Hematopoietic multipotent progenitor cell treated with erythropoietin and hydrocortisone succinate and interleukin-3 and kit ligand, for 17 days (in vitro differentiated cells): ENCODE data around the gene OVOL3.
"Not testable (repeated sequence)": the region's sequence is repeated elsewhere in the genome, so short reads cannot be mapped to it uniquely, and the experiment has no call there.

Experiments
- DNase-seq: peaks from one replicate; pipeline ENCODE4 v3.0.0-alpha.2; 2015; ENCODE audit warnings: low spot score

The OVOL3 gene

DNA sequence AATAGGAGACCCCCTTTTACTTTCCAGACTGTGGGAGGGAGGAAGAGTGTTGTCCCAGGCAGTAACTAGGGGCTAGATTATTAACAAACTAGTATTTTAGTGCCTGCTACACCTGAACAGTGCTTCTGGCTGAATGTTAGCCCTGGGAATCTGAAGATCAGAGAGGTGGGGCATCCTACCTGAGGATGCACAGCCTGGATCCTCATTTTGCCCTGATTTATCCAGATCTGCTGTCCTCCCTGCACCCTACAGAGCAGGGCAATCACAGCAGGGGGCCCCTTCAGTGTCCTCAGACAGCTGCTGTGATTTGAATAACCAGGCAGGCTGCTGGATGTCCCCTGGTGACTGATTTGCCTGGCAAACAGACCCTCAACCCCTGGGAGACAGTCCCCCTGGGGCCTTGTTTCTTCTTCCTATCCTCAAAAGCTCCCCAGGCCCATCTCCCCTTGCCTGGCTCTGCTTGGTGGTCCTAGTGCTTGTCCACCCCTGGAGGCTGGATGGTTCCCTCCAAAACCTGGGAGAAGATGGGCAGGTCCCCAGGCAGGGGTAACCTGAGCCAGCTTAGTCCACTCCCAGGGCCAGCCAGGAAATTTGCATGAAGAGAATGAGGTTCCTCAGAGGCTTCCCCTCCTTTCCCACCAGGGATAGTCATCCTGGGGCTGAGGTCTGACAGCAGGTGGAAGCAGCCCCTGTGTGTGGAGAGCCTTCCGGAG is at the start of gene OVOL3:
OVOL3 (plus strand) TSS at position 657 of the 713 bp plus-strand sequence. CDS start 60 bp downstream, outside the sequence.
- no peak for DNase-seq

GRCh38 chr19:36061367-36061766 is 49.6 kb upstream of the OVOL3 start:
- no peak for DNase-seq

- DNase-seq: no peak
These were observed 46.1 kb upstream of the OVOL3 start for GRCh38 chr19:36064826-36065225.

DNA sequence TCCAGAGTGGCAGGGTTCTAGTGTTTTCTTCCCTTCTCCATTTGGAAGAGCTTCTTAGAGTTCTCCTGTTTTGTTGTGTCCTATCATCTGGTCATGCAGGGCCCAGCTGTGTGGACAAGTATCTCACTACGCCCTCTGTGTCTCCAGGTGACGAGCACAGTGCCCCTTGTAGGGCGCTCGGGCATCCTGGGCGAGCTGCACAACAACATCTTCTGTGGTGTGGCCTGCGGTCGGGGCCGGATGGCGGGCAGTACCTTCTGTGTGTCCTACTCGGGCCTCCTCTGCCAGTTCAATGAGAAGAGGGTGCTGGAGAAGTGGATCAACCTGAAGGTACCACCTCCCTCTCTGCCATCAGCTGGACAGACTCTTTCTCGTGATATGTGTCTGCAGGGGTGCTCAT is 43.3 kb upstream of the OVOL3 start:
- DNase-seq: no peak

- not testable (repeated sequence) for DNase-seq
These were observed 42.0 kb upstream of the OVOL3 start for GRCh38 chr19:36068810-36069499.

DNA sequence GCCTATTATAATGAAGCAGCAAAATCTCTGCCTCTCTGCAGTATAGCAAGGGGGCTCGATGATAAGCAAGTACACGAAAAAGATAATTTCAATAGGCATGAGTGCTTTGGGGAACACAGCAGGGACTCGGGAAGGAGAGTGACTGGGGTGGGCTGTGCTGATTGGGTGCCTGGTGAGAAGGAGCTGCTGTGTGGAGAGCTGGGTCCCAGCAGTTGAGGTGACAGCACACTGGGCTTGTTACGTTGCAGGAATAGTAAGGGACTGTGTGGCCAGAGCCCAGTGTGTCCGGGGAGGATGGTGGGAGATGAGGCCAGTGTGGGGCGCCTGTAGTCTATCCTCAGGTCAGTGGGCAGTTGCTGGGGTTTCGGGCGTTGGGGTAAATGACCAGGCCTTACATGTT is 38.9 kb upstream of the OVOL3 start:
- no peak for DNase-seq

GRCh38 chr19:36073121-36073876 is 37.6 kb upstream of the OVOL3 start:
- no peak for DNase-seq

- DNase-seq: no peak
These were observed 31.5 kb upstream of the OVOL3 start for GRCh38 chr19:36079389-36079945.

- DNase-seq: no peak
These were observed 29.6 kb upstream of the OVOL3 start for GRCh38 chr19:36081385-36081784.

DNA sequence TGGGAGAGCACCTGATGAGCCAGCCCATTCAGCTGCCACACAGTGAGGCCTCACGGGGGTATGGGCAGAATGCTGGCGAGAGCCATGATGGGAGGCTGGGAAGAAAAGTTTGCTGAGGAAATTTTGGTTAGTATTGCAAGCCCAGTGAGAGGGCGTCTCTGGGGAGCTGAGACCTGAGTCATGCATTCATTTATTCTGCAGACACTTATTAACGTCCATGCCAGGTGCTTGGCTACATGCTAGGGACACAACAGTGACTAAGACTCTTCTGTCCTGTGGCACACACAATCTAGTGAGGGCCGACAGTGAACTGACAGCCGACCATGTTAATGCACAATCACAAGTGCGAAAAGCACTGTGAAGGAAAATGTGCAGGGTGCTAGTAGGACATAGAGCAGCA is 29.0 kb upstream of the OVOL3 start:
- no peak for DNase-seq

DNA sequence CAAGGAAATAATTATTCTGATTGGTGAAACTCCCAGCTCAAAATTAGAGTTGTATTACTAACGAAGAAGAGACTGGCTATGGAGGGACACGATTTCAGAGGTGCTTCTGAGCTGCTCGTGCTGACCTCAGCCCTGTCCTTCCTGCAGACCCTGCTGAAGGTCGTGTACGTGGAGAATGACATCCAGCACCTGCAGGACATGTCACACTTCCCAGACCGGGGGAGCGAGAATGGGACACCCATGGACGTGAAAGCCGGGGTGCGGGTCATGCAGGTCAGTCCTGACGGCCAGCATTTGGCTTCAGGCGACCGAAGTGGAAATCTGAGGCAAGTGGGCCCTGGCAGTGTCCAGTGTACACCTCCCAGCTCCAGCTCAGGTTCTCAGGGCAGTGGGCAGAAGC is 28.0 kb upstream of the OVOL3 start:
- DNase-seq: no peak

DNA sequence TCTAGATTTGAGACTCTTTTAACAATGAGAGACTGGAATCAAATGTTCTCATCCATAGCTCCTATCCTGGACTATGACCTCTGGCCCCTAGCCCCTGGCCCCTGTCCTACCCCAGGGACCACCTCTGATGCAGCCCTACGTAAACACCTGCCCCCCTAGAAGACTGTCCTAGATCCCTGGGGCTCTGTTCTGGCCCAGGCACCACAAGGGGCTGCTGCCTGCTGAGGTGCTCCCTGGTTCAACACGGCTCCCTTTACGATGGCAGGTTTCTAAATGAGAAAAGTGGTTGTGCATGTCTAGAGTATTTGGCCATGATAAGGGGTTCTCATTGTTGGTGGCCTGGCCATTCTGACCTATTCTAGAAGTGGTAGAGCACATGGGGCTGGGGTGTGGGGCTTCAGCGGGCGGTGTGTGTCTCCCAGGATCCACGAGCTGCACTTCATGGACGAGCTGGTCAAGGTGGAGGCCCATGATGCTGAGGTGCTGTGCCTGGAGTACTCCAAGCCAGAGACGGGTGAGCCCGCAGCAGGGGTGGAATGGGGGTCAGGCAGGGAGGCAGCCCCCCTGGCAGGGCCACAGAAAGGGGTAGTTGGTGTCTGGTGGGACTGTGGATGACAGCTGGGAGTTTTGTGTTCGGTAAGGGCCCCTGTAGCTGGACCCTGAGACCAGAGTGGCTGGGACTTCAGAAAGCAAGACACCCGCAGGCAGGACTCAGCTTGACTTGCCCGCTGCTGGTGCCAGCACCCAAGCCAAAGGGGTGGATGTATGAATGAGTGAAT is 26.5 kb upstream of the OVOL3 start:
- no peak for DNase-seq

GRCh38 chr19:36086326-36086725 is 24.6 kb upstream of the OVOL3 start:
- DNase-seq: no peak

- no peak for DNase-seq
These were observed 21.1 kb upstream of the OVOL3 start for GRCh38 chr19:36089847-36090246.

DNA sequence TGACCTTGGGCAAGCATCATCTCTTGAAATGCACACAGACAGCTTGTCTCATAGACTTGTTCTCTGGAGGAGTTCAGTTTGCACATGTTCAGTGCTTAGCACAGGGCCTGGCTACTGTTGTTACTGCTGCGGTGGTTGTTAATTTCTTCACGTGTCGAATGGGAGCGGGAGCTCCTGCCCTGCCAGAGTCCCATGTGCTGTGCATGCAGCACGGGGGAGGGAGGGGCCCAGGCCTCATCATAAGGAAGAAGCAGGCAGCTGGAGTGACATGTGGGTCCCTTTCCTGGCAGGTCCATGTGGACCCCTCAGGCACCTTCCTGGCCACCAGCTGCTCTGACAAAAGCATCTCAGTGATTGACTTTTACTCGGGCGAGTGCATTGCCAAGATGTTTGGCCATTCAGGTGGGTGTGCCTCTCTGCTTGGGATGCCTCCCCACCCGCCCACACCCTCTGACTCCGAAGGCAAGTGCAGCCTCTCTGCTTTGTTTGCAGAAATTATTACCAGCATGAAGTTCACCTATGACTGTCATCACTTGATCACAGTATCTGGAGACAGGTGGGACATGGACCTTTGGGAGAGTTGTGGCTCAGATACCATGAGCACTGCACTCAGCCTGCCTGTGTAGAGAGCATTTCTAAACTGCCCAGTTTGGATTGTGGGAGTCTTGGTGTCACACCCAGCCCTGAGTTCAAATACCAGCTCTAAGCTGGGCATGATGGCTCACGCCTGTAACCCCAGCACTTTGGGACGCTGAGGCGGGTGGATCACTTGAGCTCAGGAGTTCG is 19.8 kb upstream of the OVOL3 start:
- no peak for DNase-seq

GRCh38 chr19:36092566-36092965 is 18.4 kb upstream of the OVOL3 start:
- no peak for DNase-seq

- no peak for DNase-seq
These were observed 17.7 kb upstream of the OVOL3 start for GRCh38 chr19:36093146-36093662.

DNA sequence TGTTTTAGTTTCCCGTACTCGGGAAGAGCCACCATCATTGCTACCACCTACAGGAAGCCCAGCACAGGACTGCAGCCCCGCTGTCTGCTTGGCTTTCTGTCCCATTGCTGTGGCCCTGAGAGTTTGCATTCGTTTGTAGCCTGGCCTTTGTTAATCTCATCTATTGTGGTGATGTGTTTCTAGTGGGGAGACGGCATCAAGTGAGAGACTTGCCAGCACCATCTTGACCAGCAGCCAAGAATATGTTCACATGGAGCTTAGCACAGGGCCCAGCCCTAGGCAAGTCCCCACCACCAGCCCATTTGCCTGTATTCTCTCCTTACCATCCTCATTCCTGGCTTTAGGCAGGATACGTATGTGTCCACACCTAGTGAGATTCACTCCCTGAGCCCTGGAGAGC is 17.3 kb upstream of the OVOL3 start:
- DNase-seq: no peak

- DNase-seq: no peak
These were observed 13.9 kb upstream of the OVOL3 start for GRCh38 chr19:36097036-36097435.

DNA sequence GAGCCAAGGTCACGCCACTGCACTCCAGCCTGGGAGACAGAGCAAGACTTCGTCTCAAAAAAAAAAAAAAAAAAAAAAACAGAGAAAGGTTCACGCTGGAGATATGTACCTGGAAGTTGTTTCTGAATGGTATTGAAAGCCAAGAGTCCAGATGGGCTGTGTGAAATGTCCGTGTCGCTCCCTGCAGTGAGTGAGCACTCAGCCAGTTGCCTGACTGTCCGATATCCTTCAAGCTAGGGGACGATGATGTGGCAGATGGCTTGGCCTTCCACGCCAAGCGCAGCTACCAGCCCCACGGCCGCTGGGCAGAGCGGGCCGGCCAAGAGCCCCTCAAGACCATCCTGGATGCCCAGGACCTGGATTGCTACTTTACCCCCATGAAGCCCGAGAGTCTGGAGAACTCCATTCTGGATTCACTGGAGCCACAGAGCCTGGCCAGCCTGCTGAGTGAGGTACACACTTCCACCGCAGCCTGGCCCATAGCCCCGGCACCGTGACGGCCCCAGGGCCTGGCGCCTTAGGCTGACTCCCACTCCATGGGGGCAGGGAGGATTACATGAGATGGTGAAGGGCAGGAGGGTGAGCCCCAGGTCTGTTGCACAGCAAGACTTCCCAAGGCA is 11.7 kb upstream of the OVOL3 start:
- no peak for DNase-seq
